ENCODE results near the gene COBLL1.

The COBLL1 gene

GRCh38 chr2:164771897-164772296 lies 69.7 kb downstream of the COBLL1 start:
- H3K4me3 ChIP-seq (ENCODE audit: low read depth in 1 of 2, low read length in 2 of 2) = no peak overlapping the region
- DNase-seq = no peak
- H3K9me3 ChIP-seq (ENCODE audit: insufficient read depth, low read length, severe bottlenecking) = no peaks in the 10 kb centered on the region
- H3K4me1 ChIP-seq (ENCODE audit: insufficient read depth, low read length) = no peaks in the 10 kb centered on the region
- H2AFZ ChIP-seq (ENCODE audit: low read depth, low read length) = no peak overlapping the region
- H3K27me3 ChIP-seq (ENCODE audit: insufficient read depth, low read length, poor library complexity) = no peaks in the 10 kb centered on the region
- no peaks in the 10 kb centered on the region for H4K20me1 ChIP-seq (ENCODE audit: insufficient read depth, low read length)
- TF ChIP-seq, protein P1, sequence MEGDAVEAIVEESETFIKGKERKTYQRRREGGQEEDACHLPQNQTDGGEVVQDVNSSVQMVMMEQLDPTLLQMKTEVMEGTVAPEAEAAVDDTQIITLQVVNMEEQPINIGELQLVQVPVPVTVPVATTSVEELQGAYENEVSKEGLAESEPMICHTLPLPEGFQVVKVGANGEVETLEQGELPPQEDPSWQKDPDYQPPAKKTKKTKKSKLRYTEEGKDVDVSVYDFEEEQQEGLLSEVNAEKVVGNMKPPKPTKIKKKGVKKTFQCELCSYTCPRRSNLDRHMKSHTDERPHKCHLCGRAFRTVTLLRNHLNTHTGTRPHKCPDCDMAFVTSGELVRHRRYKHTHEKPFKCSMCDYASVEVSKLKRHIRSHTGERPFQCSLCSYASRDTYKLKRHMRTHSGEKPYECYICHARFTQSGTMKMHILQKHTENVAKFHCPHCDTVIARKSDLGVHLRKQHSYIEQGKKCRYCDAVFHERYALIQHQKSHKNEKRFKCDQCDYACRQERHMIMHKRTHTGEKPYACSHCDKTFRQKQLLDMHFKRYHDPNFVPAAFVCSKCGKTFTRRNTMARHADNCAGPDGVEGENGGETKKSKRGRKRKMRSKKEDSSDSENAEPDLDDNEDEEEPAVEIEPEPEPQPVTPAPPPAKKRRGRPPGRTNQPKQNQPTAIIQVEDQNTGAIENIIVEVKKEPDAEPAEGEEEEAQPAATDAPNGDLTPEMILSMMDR (IDR thresholded peaks at IDR 0.05; ENCODE audit: borderline replicate concordance, extremely low read depth, low read length, poor library complexity, severe bottlenecking) = no peak
- TF ChIP-seq EZH2 (IDR thresholded peaks at IDR 0.05; ENCODE audit: borderline replicate concordance, low read depth, low read length, severe bottlenecking) = no peak
- no peak overlapping the region for H3K27ac ChIP-seq (ENCODE audit: low read length)
- H3K36me3 ChIP-seq (ENCODE audit: insufficient read depth, low read length) = no peaks in the 10 kb centered on the region
- H3K4me2 ChIP-seq (ENCODE audit: insufficient read depth, low read length) = no peak overlapping the region
- ATAC-seq (ENCODE audit: insufficient read depth, low read depth) = no peak
- H3K79me2 ChIP-seq (ENCODE audit: insufficient read depth, low read length) = no peaks in the 10 kb centered on the region
- H3K9ac ChIP-seq (ENCODE audit: low read depth, low read length) = no peak overlapping the region

DNA sequence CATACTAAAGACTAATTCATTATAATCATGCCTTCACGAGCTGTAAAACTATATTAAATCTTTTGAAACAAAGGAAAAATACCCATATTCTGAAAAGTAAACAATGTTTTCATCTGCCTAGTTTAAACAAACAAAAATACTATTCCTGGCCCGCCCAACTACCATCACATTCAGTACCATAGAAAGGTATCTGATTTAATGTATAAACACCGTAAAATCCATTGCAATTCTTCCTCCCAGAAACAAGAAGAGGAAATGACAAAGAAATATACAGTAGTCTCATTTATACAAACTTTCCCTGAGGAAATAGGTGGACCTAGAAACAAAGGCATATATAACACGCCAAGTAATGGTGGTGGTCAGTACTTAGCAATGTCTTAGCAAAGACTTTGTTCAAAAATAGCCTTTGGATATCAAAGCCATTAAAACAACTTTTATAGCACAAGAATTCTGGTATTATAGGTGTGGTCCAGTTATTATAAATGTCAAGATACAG lies 71.2 kb downstream of the COBLL1 start:
- Histone ChIP-seq H3K27me3 (ENCODE audit: insufficient read depth, low read length, poor library complexity) (no peaks in the 10 kb centered on the region), H3K36me3 (ENCODE audit: insufficient read depth, low read length) (no peaks in the 10 kb centered on the region), H3K79me2 (ENCODE audit: insufficient read depth, low read length) (no peaks in the 10 kb centered on the region), H3K27ac (ENCODE audit: low read length) (no peak overlapping the region), H3K9me3 (ENCODE audit: insufficient read depth, low read length, severe bottlenecking) (no peaks in the 10 kb centered on the region), H3K4me3 (ENCODE audit: low read depth in 1 of 2, low read length in 2 of 2) (no peak overlapping the region), H2AFZ (ENCODE audit: low read depth, low read length) (no peak overlapping the region), H3K4me2 (ENCODE audit: insufficient read depth, low read length) (no peak overlapping the region), H3K4me1 (ENCODE audit: insufficient read depth, low read length) (no peaks in the 10 kb centered on the region), H4K20me1 (ENCODE audit: insufficient read depth, low read length) (no peaks in the 10 kb centered on the region), H3K9ac (ENCODE audit: low read depth, low read length) (no peak overlapping the region)
- no peak for DNase-seq
- TF ChIP-seq EZH2 (IDR thresholded peaks at IDR 0.05; ENCODE audit: borderline replicate concordance, low read depth, low read length, severe bottlenecking) = no peak
- TF ChIP-seq, protein P1 (IDR thresholded peaks at IDR 0.05; ENCODE audit: borderline replicate concordance, extremely low read depth, low read length, poor library complexity, severe bottlenecking) = no peak
- ATAC-seq (ENCODE audit: insufficient read depth, low read depth) = no peak

GRCh38 chr2:164766954-164767320 lies 74.7 kb downstream of the COBLL1 start:
- TF ChIP-seq EZH2 (IDR thresholded peaks at IDR 0.05; ENCODE audit: borderline replicate concordance, low read depth, low read length, severe bottlenecking) = no peak
- TF ChIP-seq, protein P1 (IDR thresholded peaks at IDR 0.05; ENCODE audit: borderline replicate concordance, extremely low read depth, low read length, poor library complexity, severe bottlenecking) = no peak
- Histone ChIP-seq H3K9ac (ENCODE audit: low read depth, low read length) (no peak overlapping the region), H3K79me2 (ENCODE audit: insufficient read depth, low read length) (no peaks in the 10 kb centered on the region), H3K36me3 (ENCODE audit: insufficient read depth, low read length) (no peaks in the 10 kb centered on the region), H3K4me3 (ENCODE audit: low read depth in 1 of 2, low read length in 2 of 2) (no peak overlapping the region), H3K4me2 (ENCODE audit: insufficient read depth, low read length) (no peak overlapping the region), H4K20me1 (ENCODE audit: insufficient read depth, low read length) (no peaks in the 10 kb centered on the region), H2AFZ (ENCODE audit: low read depth, low read length) (no peak overlapping the region), H3K9me3 (ENCODE audit: insufficient read depth, low read length, severe bottlenecking) (no peaks in the 10 kb centered on the region), H3K27ac (ENCODE audit: low read length) (no peak overlapping the region), H3K4me1 (ENCODE audit: insufficient read depth, low read length) (no peaks in the 10 kb centered on the region), H3K27me3 (ENCODE audit: insufficient read depth, low read length, poor library complexity) (no peaks in the 10 kb centered on the region)
- no peak for DNase-seq
- ATAC-seq (ENCODE audit: insufficient read depth, low read depth) = no peak

Data from DND-41 (cell line).